HAP-1 (cell line): ENCODE measurements around the gene CDH8.

Experiments
- DNase-seq, 2 experiments: peaks; one replicate each; pipeline ENCODE4 v3.0.0-alpha.2; 2016 to 2020; ENCODE audit warnings: low spot score in 2 of 2
- H3K27me3 ChIP-seq: fragments of 250-450 bp; sonication (Bioruptor Pico); 2 replicates; pipeline ENCODE4 v1.5.1; 2020; ENCODE audit warnings: low read depth, mild to moderate bottlenecking, moderate library complexity
- H3K36me3 ChIP-seq: fragments of 250-450 bp; sonication (Bioruptor Pico); replicated peaks from 2 replicates; pipeline ENCODE4 v1.5.1; 2020; ENCODE audit warnings: mild to moderate bottlenecking
- H3K4me1 ChIP-seq: fragments of 250-450 bp; sonication (Bioruptor Pico); 2 replicates; pipeline ENCODE4 v1.5.1; 2020; ENCODE audit warnings: mild to moderate bottlenecking
- H3K4me3 ChIP-seq: fragments of 250-450 bp; sonication (Bioruptor Pico); 2 replicates; pipeline ENCODE4 v1.5.1; 2020; ENCODE audit warnings: mild to moderate bottlenecking, moderate library complexity
- H3K9me3 ChIP-seq: fragments of 250-450 bp; sonication (Bioruptor Pico); 2 replicates; pipeline ENCODE4 v1.5.1; 2020; ENCODE audit warnings: mild to moderate bottlenecking, moderate library complexity
- in situ Hi-C: fragments of 300-500 bp; cut with MboI; formaldehyde crosslinking; loops from 3 replicates; pipeline ENCODE4 v1.14.3; 2020; ENCODE audit warnings: low sequenced_read_pairs, inconsistent platforms, mixed read lengths

The CDH8 gene

GRCh38 chr16:61900482-61900881, 135.8 kb downstream of the CDH8 start:
- Histone ChIP-seq H3K4me1 (no peaks in the 10 kb centered on the region), H3K36me3 (no peaks in the 10 kb centered on the region), H3K4me3 (no peak overlapping the region), H3K27me3 (no peaks in the 10 kb centered on the region), H3K9me3 (no peaks in the 10 kb centered on the region)
- DNase-seq: no peak
- in situ Hi-C loops: no loop called here

- no peaks in the 10 kb centered on the region for H3K36me3 ChIP-seq
- H3K27me3 ChIP-seq: no peaks in the 10 kb centered on the region
- no peaks in the 10 kb centered on the region for H3K9me3 ChIP-seq
- DNase-seq: no peak
- no peak overlapping the region for H3K4me3 ChIP-seq
- H3K4me1 ChIP-seq: no peaks in the 10 kb centered on the region
- in situ Hi-C loops: no loop called here
Observed at GRCh38 chr16:61897657-61898056, 138.6 kb downstream of the CDH8 start.

GRCh38 chr16:61892531-61892930, 143.7 kb downstream of the CDH8 start:
- no peaks in the 10 kb centered on the region for H3K4me1 ChIP-seq
- no peak for DNase-seq
- no peaks in the 10 kb centered on the region for H3K9me3 ChIP-seq
- in situ Hi-C loops: no loop called here
- no peaks in the 10 kb centered on the region for H3K36me3 ChIP-seq
- H3K27me3 ChIP-seq: no peaks in the 10 kb centered on the region
- H3K4me3 ChIP-seq: no peak overlapping the region

- H3K4me3 ChIP-seq: no peak overlapping the region
- no peak for DNase-seq
- H3K27me3 ChIP-seq: no peaks in the 10 kb centered on the region
- H3K9me3 ChIP-seq: no peaks in the 10 kb centered on the region
- H3K4me1 ChIP-seq: no peaks in the 10 kb centered on the region
- in situ Hi-C loops: no loop called here
- no peaks in the 10 kb centered on the region for H3K36me3 ChIP-seq
Observed at GRCh38 chr16:61891460-61891859, 144.8 kb downstream of the CDH8 start.

- no peaks in the 10 kb centered on the region for H3K9me3 ChIP-seq
- H3K36me3 ChIP-seq: no peaks in the 10 kb centered on the region
- H3K4me1 ChIP-seq: no peaks in the 10 kb centered on the region
- DNase-seq: no peak
- H3K4me3 ChIP-seq: no peak overlapping the region
- in situ Hi-C loops: no loop called here
- no peaks in the 10 kb centered on the region for H3K27me3 ChIP-seq
Observed at GRCh38 chr16:61890386-61890785, 145.9 kb downstream of the CDH8 start.

- Histone ChIP-seq H3K27me3 (no peaks in the 10 kb centered on the region), H3K4me1 (no peaks in the 10 kb centered on the region), H3K4me3 (no peak overlapping the region), H3K36me3 (no peaks in the 10 kb centered on the region), H3K9me3 (no peaks in the 10 kb centered on the region)
- in situ Hi-C loops: no loop called here
- DNase-seq: no peak
Observed at GRCh38 chr16:61887903-61888302, 148.3 kb downstream of the CDH8 start.

- in situ Hi-C loops: no loop called here
- H3K27me3 ChIP-seq: no peaks in the 10 kb centered on the region
- H3K36me3 ChIP-seq: no peaks in the 10 kb centered on the region
- H3K9me3 ChIP-seq: no peaks in the 10 kb centered on the region
- no peak for DNase-seq
- no peaks in the 10 kb centered on the region for H3K4me1 ChIP-seq
- no peak overlapping the region for H3K4me3 ChIP-seq
Observed at GRCh38 chr16:61885343-61885742, 150.9 kb downstream of the CDH8 start.

- Histone ChIP-seq H3K36me3 (no peaks in the 10 kb centered on the region), H3K4me3 (no peak overlapping the region), H3K27me3 (no peaks in the 10 kb centered on the region), H3K4me1 (no peaks in the 10 kb centered on the region), H3K9me3 (no peaks in the 10 kb centered on the region)
- DNase-seq: no peak
- in situ Hi-C loops: no loop called here
Observed at GRCh38 chr16:61879306-61879705, 156.9 kb downstream of the CDH8 start.

- H3K36me3 ChIP-seq: no peaks in the 10 kb centered on the region
- in situ Hi-C loops: no loop called here
- H3K4me1 ChIP-seq: no peaks in the 10 kb centered on the region; the same call in 1 of the 2 replicates
- DNase-seq: no peak
- H3K27me3 ChIP-seq: no peaks in the 10 kb centered on the region
- H3K9me3 ChIP-seq: no peaks in the 10 kb centered on the region
- no peak overlapping the region for H3K4me3 ChIP-seq
Observed at GRCh38 chr16:61877436-61877835, 158.8 kb downstream of the CDH8 start.

GRCh38 chr16:61872778-61873119, 163.5 kb downstream of the CDH8 start:
- in situ Hi-C loops: no loop called here
- no peak for DNase-seq
- no peaks in the 10 kb centered on the region for H3K9me3 ChIP-seq
- no peaks in the 10 kb centered on the region for H3K27me3 ChIP-seq
- H3K4me3 ChIP-seq: no peak overlapping the region
- no peaks in the 10 kb centered on the region for H3K36me3 ChIP-seq
- no peaks in the 10 kb centered on the region; the same call in 1 of the 2 replicates for H3K4me1 ChIP-seq

- no peaks in the 10 kb centered on the region for H3K27me3 ChIP-seq
- in situ Hi-C loops: no loop called here
- H3K9me3 ChIP-seq: no peaks in the 10 kb centered on the region
- H3K4me3 ChIP-seq: no peak overlapping the region
- no peaks in the 10 kb centered on the region for H3K36me3 ChIP-seq
- H3K4me1 ChIP-seq: no peaks in the 10 kb centered on the region; the same call in 1 of the 2 replicates
- peak in 1 of 2 experiments; percentile 6 for DNase-seq
Observed at GRCh38 chr16:61871837-61872777, 164.1 kb downstream of the CDH8 start.

GRCh38 chr16:61862221-61863155, 173.8 kb downstream of the CDH8 start:
- no peaks in the 10 kb centered on the region for H3K36me3 ChIP-seq
- H3K4me1 ChIP-seq: no peaks in the 10 kb centered on the region
- no peak overlapping the region for H3K4me3 ChIP-seq
- in situ Hi-C loops: no loop called here
- no peak for DNase-seq
- H3K27me3 ChIP-seq: no peaks in the 10 kb centered on the region
- no peaks in the 10 kb centered on the region for H3K9me3 ChIP-seq

GRCh38 chr16:61858988-61859387, 177.2 kb downstream of the CDH8 start:
- H3K4me3 ChIP-seq: no peak overlapping the region
- no peak for DNase-seq
- H3K36me3 ChIP-seq: no peaks in the 10 kb centered on the region
- in situ Hi-C loops: no loop called here
- no peaks in the 10 kb centered on the region for H3K4me1 ChIP-seq
- no peaks in the 10 kb centered on the region for H3K9me3 ChIP-seq
- no peaks in the 10 kb centered on the region for H3K27me3 ChIP-seq

GRCh38 chr16:61842666-61843065, 193.6 kb downstream of the CDH8 start:
- Histone ChIP-seq H3K36me3 (no peaks in the 10 kb centered on the region), H3K4me1 (no peaks in the 10 kb centered on the region), H3K4me3 (no peak overlapping the region), H3K27me3 (no peaks in the 10 kb centered on the region), H3K9me3 (no peaks in the 10 kb centered on the region)
- DNase-seq: no peak
- in situ Hi-C loops: no loop called here
